ENCODE results near the gene ITGA1.

The ITGA1 gene

GRCh38 chr5:52989025-52989780 lies 201.5 kb downstream of the ITGA1 start, which contains the start of gene ITGA2:
TSS of gene ITGA2 (plus strand) at chr5:52989352. CDS start at chr5:52989469, 117 bp downstream.
- H3K4me2 ChIP-seq: peak within 1 kb of the TSS; percentile 76 to 99 (median 94)
- H3K4me1 ChIP-seq: peaks cover 8 to 35% (median 12%) of the 10 kb centered on the region in 10 experiments; a peak in 19 of 20 replicates
- TF ChIP-seq Cebpa-rat (IDR thresholded peaks at IDR 0.05): no peak
- peak within 1 kb of the TSS; percentile 56 to 80 (median 65) for H3K4me3 ChIP-seq
- peak within 1 kb of the TSS in 1 of 11 experiments; percentile 35; a peak in 1 of 22 replicates for H3K27ac ChIP-seq
- H3K36me3 ChIP-seq: 0 out of 22 replicates have a peak, but pooled peaks cover 0 to 4% (median 0%) of the 10 kb centered on the region in 11 experiments
- no peaks in the 10 kb centered on the region for H3K9me3 ChIP-seq (replicated peaks in 1 of 11)
- H4K20me1 ChIP-seq: peaks cover 0 to 4% (median 0%) of the 10 kb centered on the region in 11 experiments; a peak in 1 of 22 replicates
- H3K27me3 ChIP-seq: peaks cover 34 to 68% (median 55%) of the 10 kb centered on the region in 11 experiments
- peak within 1 kb of the TSS in 10 of 11 experiments; percentile 7 to 65 (median 52); a peak in 18 of 22 replicates for H3K9ac ChIP-seq

GRCh38 chr5:52989781-52990527 lies 202.2 kb downstream of the ITGA1 start:
- Histone ChIP-seq H3K9me3 (replicated peaks in 1 of 11) (no peaks in the 10 kb centered on the region), H3K36me3 (0 out of 22 replicates have a peak, but pooled peaks cover 0 to 4% (median 0%) of the 10 kb centered on the region in 11 experiments), H3K4me3 (peak overlapping the region; percentile 56 to 80 (median 65)), H3K27me3 (peaks cover 34 to 68% (median 55%) of the 10 kb centered on the region in 11 experiments), H3K9ac (peak overlapping the region in 10 of 11 experiments; percentile 7 to 65 (median 52); a peak in 13 of 22 replicates), H4K20me1 (peaks cover 0 to 4% (median 0%) of the 10 kb centered on the region in 11 experiments; a peak in 1 of 22 replicates), H3K27ac (no peak overlapping the region), H3K4me1 (peaks cover 7 to 29% (median 12%) of the 10 kb centered on the region in 10 experiments; a peak in 19 of 20 replicates), H3K4me2 (peak overlapping the region; percentile 76 to 99 (median 94))
- no peak for TF ChIP-seq Cebpa-rat (IDR thresholded peaks at IDR 0.05)

GRCh38 chr5:52990528-52990925 lies 202.8 kb downstream of the ITGA1 start:
- Histone ChIP-seq H3K36me3 (0 out of 22 replicates have a peak, but pooled peaks cover 0 to 4% (median 0%) of the 10 kb centered on the region in 11 experiments), H3K27me3 (peaks cover 34 to 68% (median 55%) of the 10 kb centered on the region in 11 experiments), H4K20me1 (peaks cover 0 to 4% (median 0%) of the 10 kb centered on the region in 11 experiments; a peak in 1 of 22 replicates), H3K4me3 (peak overlapping the region in 4 of 10 experiments; percentile 65 to 80 (median 71); a peak in 3 of 20 replicates), H3K27ac (no peak overlapping the region), H3K9me3 (replicated peaks in 1 of 11) (no peaks in the 10 kb centered on the region), H3K9ac (no peak overlapping the region), H3K4me2 (peak overlapping the region in 4 of 11 experiments; percentile 76 to 97 (median 91); a peak in 5 of 22 replicates), H3K4me1 (peaks cover 7 to 29% (median 12%) of the 10 kb centered on the region in 10 experiments; a peak in 19 of 20 replicates)
- TF ChIP-seq Cebpa-rat (IDR thresholded peaks at IDR 0.05): no peak

GRCh38 chr5:52993367-52993766 lies 205.7 kb downstream of the ITGA1 start:
- no peak overlapping the region for H3K4me3 ChIP-seq
- no peaks in the 10 kb centered on the region for H3K9me3 ChIP-seq (replicated peaks in 1 of 11)
- H3K27me3 ChIP-seq: peaks cover 23 to 51% (median 40%) of the 10 kb centered on the region in 11 experiments
- H4K20me1 ChIP-seq: peaks cover 0 to 4% (median 0%) of the 10 kb centered on the region in 11 experiments; a peak in 1 of 22 replicates
- no peak for TF ChIP-seq Cebpa-rat (IDR thresholded peaks at IDR 0.05)
- no peak overlapping the region for H3K9ac ChIP-seq
- no peak overlapping the region for H3K4me2 ChIP-seq
- no peak overlapping the region for H3K27ac ChIP-seq
- peaks cover 7 to 19% (median 12%) of the 10 kb centered on the region in 10 experiments; a peak in 19 of 20 replicates for H3K4me1 ChIP-seq
- 0 out of 22 replicates have a peak, but pooled peaks cover 0 to 4% (median 0%) of the 10 kb centered on the region in 11 experiments for H3K36me3 ChIP-seq

GRCh38 chr5:52994266-52994665 lies 206.6 kb downstream of the ITGA1 start:
- Histone ChIP-seq H3K27me3 (peaks cover 15 to 42% (median 31%) of the 10 kb centered on the region in 11 experiments), H3K4me3 (no peak overlapping the region), H3K4me2 (no peak overlapping the region), H3K36me3 (0 out of 22 replicates have a peak, but pooled peaks cover 0 to 4% (median 0%) of the 10 kb centered on the region in 11 experiments), H3K9ac (no peak overlapping the region), H3K9me3 (replicated peaks in 1 of 11) (no peaks in the 10 kb centered on the region), H3K4me1 (peaks cover 7 to 13% (median 9%) of the 10 kb centered on the region in 10 experiments; a peak in 18 of 20 replicates), H4K20me1 (peaks cover 0 to 4% (median 0%) of the 10 kb centered on the region in 11 experiments; a peak in 1 of 22 replicates), H3K27ac (no peak overlapping the region)
- no peak for TF ChIP-seq Cebpa-rat (IDR thresholded peaks at IDR 0.05)

GRCh38 chr5:52995095-52995494 lies 207.4 kb downstream of the ITGA1 start:
- no peak overlapping the region for H3K4me2 ChIP-seq
- H3K27ac ChIP-seq: no peak overlapping the region
- TF ChIP-seq Cebpa-rat (IDR thresholded peaks at IDR 0.05): no peak
- peaks cover 7 to 34% (median 22%) of the 10 kb centered on the region in 11 experiments for H3K27me3 ChIP-seq
- H3K4me3 ChIP-seq: no peak overlapping the region
- no peak overlapping the region for H3K9ac ChIP-seq
- H3K36me3 ChIP-seq: 0 out of 22 replicates have a peak, but pooled peaks cover 0 to 4% (median 0%) of the 10 kb centered on the region in 11 experiments
- no peaks in the 10 kb centered on the region for H3K9me3 ChIP-seq (replicated peaks in 1 of 11)
- peaks cover 0 to 6% (median 1%) of the 10 kb centered on the region in 10 experiments; a peak in 12 of 20 replicates for H3K4me1 ChIP-seq
- H4K20me1 ChIP-seq: peaks cover 0 to 1% (median 0%) of the 10 kb centered on the region in 11 experiments; a peak in 1 of 22 replicates

GRCh38 chr5:52995914-52996313 lies 208.2 kb downstream of the ITGA1 start:
- Histone ChIP-seq H4K20me1 (no peaks in the 10 kb centered on the region), H3K9me3 (replicated peaks in 1 of 11) (no peaks in the 10 kb centered on the region), H3K36me3 (0 out of 22 replicates have a peak, but pooled peaks cover 0 to 4% (median 0%) of the 10 kb centered on the region in 11 experiments), H3K4me1 (no peaks in the 10 kb centered on the region; a peak in 1 of 20 replicates), H3K27me3 (peaks cover 0 to 26% (median 14%) of the 10 kb centered on the region in 11 experiments; a peak in 20 of 22 replicates), H3K4me2 (no peak overlapping the region), H3K9ac (no peak overlapping the region), H3K27ac (no peak overlapping the region), H3K4me3 (no peak overlapping the region)
- TF ChIP-seq Cebpa-rat (IDR thresholded peaks at IDR 0.05): no peak

GRCh38 chr5:52996979-52997378 lies 209.3 kb downstream of the ITGA1 start:
- Histone ChIP-seq H3K9ac (no peak overlapping the region), H4K20me1 (no peaks in the 10 kb centered on the region), H3K4me2 (no peak overlapping the region), H3K9me3 (replicated peaks in 1 of 11) (no peaks in the 10 kb centered on the region), H3K36me3 (0 out of 22 replicates have a peak, but pooled peaks cover 0 to 4% (median 0%) of the 10 kb centered on the region in 11 experiments), H3K4me3 (no peak overlapping the region), H3K27me3 (peaks cover 0 to 15% (median 5%) of the 10 kb centered on the region in 11 experiments; a peak in 12 of 22 replicates), H3K4me1 (no peaks in the 10 kb centered on the region), H3K27ac (no peak overlapping the region)
- no peak for TF ChIP-seq Cebpa-rat (IDR thresholded peaks at IDR 0.05)
